Activated naive CD8-positive, alpha-beta T cell treated with anti-CD3 and anti-CD28 coated beads, Interleukin-2, amount 10 ng/mL, durations not matched to agents 7 days and 5 days (primary cell): ENCODE results near the gene ATP8A2. TPM values are rescaled to one million over a fixed set of nuclear protein-coding genes. Genes with fewer than 3 reads are reported as not detected.

ENCODE experiments used
- ATAC-seq: fragments of 150-1000 bp; cut with Tn5 transposase; one replicate; pipeline ENCODE4 v1.10.0; 2021; ENCODE audit warnings: low read depth, moderate library complexity
- POLR2A ChIA-PET: fragments of 350-600 bp; sonication (Branson Sonifier 250); formaldehyde crosslinking; loops from one replicate; lab custom pipeline; 2021; ENCODE audit warnings: antibody characterized with exemption; lab: Charles Lee
- DNase-seq: peaks from one replicate; pipeline ENCODE4 v3.0.0; 2021
- H3K27ac Mint-ChIP-seq: one replicate; pipeline ENCODE4 v1.8.0; 2022; ENCODE audit warnings: mild to moderate bottlenecking, mixed read lengths
- H3K27me3 Mint-ChIP-seq: one replicate; pipeline ENCODE4 v1.8.0; 2022; ENCODE audit warnings: mild to moderate bottlenecking, moderate library complexity, mixed read lengths
- H3K36me3 Mint-ChIP-seq: one replicate; pipeline ENCODE4 v1.8.0; 2021; ENCODE audit warnings: mild to moderate bottlenecking, mixed read lengths
- H3K4me1 Mint-ChIP-seq: one replicate; pipeline ENCODE4 v1.8.0; 2021; ENCODE audit warnings: mixed read lengths
- H3K4me3 Mint-ChIP-seq: one replicate; pipeline ENCODE4 v1.8.0; 2022; ENCODE audit warnings: mild to moderate bottlenecking, moderate library complexity, mixed read lengths
- H3K9me3 Mint-ChIP-seq: one replicate; pipeline ENCODE4 v1.8.0; 2021; ENCODE audit warnings: mixed read lengths
- total RNA-seq, 2 experiments: library from RNA; stranded (reverse); gene quantifications; one replicate each; pipeline ENCODE4 v1.2.3, GENCODE V29; 2021

ATP8A2 gene
- total RNA-seq, 2 experiments from 2014 or later = 1.4 to 1.7 TPM

- Mint-ChIP-seq H3K9me3 (no peaks in the 10 kb centered on the region), H3K27me3 (no peaks in the 10 kb centered on the region), H3K4me1 (no peaks in the 10 kb centered on the region), H3K36me3 (no peaks in the 10 kb centered on the region), H3K27ac (no peak overlapping the region), H3K4me3 (no peak overlapping the region)
- POLR2A ChIA-PET = no interaction called here
- no peak for ATAC-seq
- no peak for DNase-seq
These were observed 312.0 kb downstream of the ATP8A2 start for GRCh38 chr13:25683662-25684370.

- ATAC-seq = no peak
- Mint-ChIP-seq H3K4me1 (no peaks in the 10 kb centered on the region), H3K9me3 (no peaks in the 10 kb centered on the region), H3K4me3 (no peak overlapping the region), H3K27me3 (no peaks in the 10 kb centered on the region), H3K27ac (no peak overlapping the region), H3K36me3 (no peaks in the 10 kb centered on the region)
- POLR2A ChIA-PET = no interaction called here
- no peak for DNase-seq
These were observed 312.7 kb downstream of the ATP8A2 start for GRCh38 chr13:25684491-25684890.

- ATAC-seq (no peak), DNase-seq (no peak)
- Mint-ChIP-seq H3K27me3 (peaks cover 5% of the 10 kb centered on the region), H3K9me3 (no peaks in the 10 kb centered on the region), H3K27ac (no peak overlapping the region), H3K4me3 (no peak overlapping the region), H3K36me3 (no peaks in the 10 kb centered on the region), H3K4me1 (no peaks in the 10 kb centered on the region)
- POLR2A ChIA-PET = no interaction called here
These were observed 315.2 kb downstream of the ATP8A2 start for GRCh38 chr13:25686831-25687470.

GRCh38 chr13:25687471-25688225 is 315.9 kb downstream of the ATP8A2 start:
- DNase-seq (no peak), ATAC-seq (no peak)
- peaks cover 5% of the 10 kb centered on the region for H3K27me3 Mint-ChIP-seq
- POLR2A ChIA-PET = no interaction called here
- H3K36me3 Mint-ChIP-seq = no peaks in the 10 kb centered on the region
- no peak overlapping the region for H3K27ac Mint-ChIP-seq
- H3K4me3 Mint-ChIP-seq = no peak overlapping the region
- H3K4me1 Mint-ChIP-seq = no peaks in the 10 kb centered on the region
- no peaks in the 10 kb centered on the region for H3K9me3 Mint-ChIP-seq

- H3K27ac Mint-ChIP-seq = no peak overlapping the region
- no peaks in the 10 kb centered on the region for H3K4me1 Mint-ChIP-seq
- DNase-seq (no peak), ATAC-seq (no peak)
- no peaks in the 10 kb centered on the region for H3K9me3 Mint-ChIP-seq
- H3K36me3 Mint-ChIP-seq = no peaks in the 10 kb centered on the region
- H3K4me3 Mint-ChIP-seq = no peak overlapping the region
- H3K27me3 Mint-ChIP-seq = peaks cover 5% of the 10 kb centered on the region
- POLR2A ChIA-PET = no interaction called here
These were observed 316.8 kb downstream of the ATP8A2 start for GRCh38 chr13:25688536-25688935.

GRCh38 chr13:25689539-25689938 is 317.8 kb downstream of the ATP8A2 start:
- H3K9me3 Mint-ChIP-seq = no peaks in the 10 kb centered on the region

GRCh38 chr13:25690582-25690981 is 318.8 kb downstream of the ATP8A2 start:
- no peaks in the 10 kb centered on the region for H3K9me3 Mint-ChIP-seq
- H3K36me3 Mint-ChIP-seq = no peaks in the 10 kb centered on the region
- peaks cover 6% of the 10 kb centered on the region for H3K27me3 Mint-ChIP-seq
- POLR2A ChIA-PET = no interaction called here
- H3K4me3 Mint-ChIP-seq = no peak overlapping the region
- no peak for ATAC-seq
- no peaks in the 10 kb centered on the region for H3K4me1 Mint-ChIP-seq
- no peak for DNase-seq
- H3K27ac Mint-ChIP-seq = no peak overlapping the region

More at GRCh38 chr13:25689539-25689938, 317.8 kb downstream of the ATP8A2 start:
- H3K4me3 Mint-ChIP-seq = no peak overlapping the region
- no peaks in the 10 kb centered on the region for H3K36me3 Mint-ChIP-seq
- ATAC-seq (no peak), DNase-seq (no peak)
- H3K4me1 Mint-ChIP-seq = no peaks in the 10 kb centered on the region
- no peak overlapping the region for H3K27ac Mint-ChIP-seq
- POLR2A ChIA-PET = no interaction called here
- peaks cover 5% of the 10 kb centered on the region for H3K27me3 Mint-ChIP-seq

GRCh38 chr13:25691654-25692053 is 319.9 kb downstream of the ATP8A2 start:
- POLR2A ChIA-PET = no interaction called here
- Mint-ChIP-seq H3K27ac (no peak overlapping the region), H3K4me1 (no peaks in the 10 kb centered on the region), H3K9me3 (no peaks in the 10 kb centered on the region), H3K27me3 (peaks cover 8% of the 10 kb centered on the region), H3K36me3 (no peaks in the 10 kb centered on the region), H3K4me3 (no peak overlapping the region)
- ATAC-seq (no peak), DNase-seq (no peak)

- DNase-seq (no peak), ATAC-seq (no peak)
- no peak overlapping the region for H3K27ac Mint-ChIP-seq
- POLR2A ChIA-PET = no interaction called here
- peaks cover 8% of the 10 kb centered on the region for H3K27me3 Mint-ChIP-seq
- no peaks in the 10 kb centered on the region for H3K9me3 Mint-ChIP-seq
- H3K4me1 Mint-ChIP-seq = no peaks in the 10 kb centered on the region
- H3K36me3 Mint-ChIP-seq = no peaks in the 10 kb centered on the region
- no peak overlapping the region for H3K4me3 Mint-ChIP-seq
These were observed 320.3 kb downstream of the ATP8A2 start for GRCh38 chr13:25692099-25692498.

GRCh38 chr13:25699056-25699455 is 327.3 kb downstream of the ATP8A2 start:
- no peak overlapping the region for H3K27ac Mint-ChIP-seq
- no peak for DNase-seq
- peaks cover 14% of the 10 kb centered on the region for H3K27me3 Mint-ChIP-seq
- peaks cover 4% of the 10 kb centered on the region for H3K4me1 Mint-ChIP-seq
- no peaks in the 10 kb centered on the region for H3K9me3 Mint-ChIP-seq
- POLR2A ChIA-PET = no interaction called here
- no peak overlapping the region for H3K4me3 Mint-ChIP-seq
- ATAC-seq = no peak
- H3K36me3 Mint-ChIP-seq = no peaks in the 10 kb centered on the region

GRCh38 chr13:25699600-25699999 is 327.8 kb downstream of the ATP8A2 start:
- Mint-ChIP-seq H3K4me3 (no peak overlapping the region), H3K27me3 (peaks cover 15% of the 10 kb centered on the region), H3K27ac (no peak overlapping the region), H3K36me3 (no peaks in the 10 kb centered on the region), H3K4me1 (peaks cover 4% of the 10 kb centered on the region), H3K9me3 (no peaks in the 10 kb centered on the region)
- DNase-seq (no peak), ATAC-seq (no peak)
- POLR2A ChIA-PET = no interaction called here

- POLR2A ChIA-PET = no interaction called here
- H3K36me3 Mint-ChIP-seq = no peaks in the 10 kb centered on the region
- peaks cover 16% of the 10 kb centered on the region for H3K27me3 Mint-ChIP-seq
- no peak overlapping the region for H3K27ac Mint-ChIP-seq
- no peak overlapping the region for H3K4me3 Mint-ChIP-seq
- peaks cover 4% of the 10 kb centered on the region for H3K4me1 Mint-ChIP-seq
- no peak for ATAC-seq
- H3K9me3 Mint-ChIP-seq = no peaks in the 10 kb centered on the region
- no peak for DNase-seq
These were observed 329.5 kb downstream of the ATP8A2 start for GRCh38 chr13:25701304-25701703.

- Mint-ChIP-seq H3K4me3 (no peak overlapping the region), H3K36me3 (no peaks in the 10 kb centered on the region), H3K27me3 (peaks cover 16% of the 10 kb centered on the region), H3K4me1 (peaks cover 4% of the 10 kb centered on the region), H3K27ac (no peak overlapping the region), H3K9me3 (no peaks in the 10 kb centered on the region)
- DNase-seq = no peak
- no peak for ATAC-seq
- POLR2A ChIA-PET = no interaction called here
These were observed 330.6 kb downstream of the ATP8A2 start for GRCh38 chr13:25702386-25702785.

GRCh38 chr13:25707726-25708125 is 336.0 kb downstream of the ATP8A2 start:
- Mint-ChIP-seq H3K27ac (no peak overlapping the region), H3K27me3 (peaks cover 12% of the 10 kb centered on the region), H3K4me3 (no peak overlapping the region), H3K36me3 (no peaks in the 10 kb centered on the region), H3K4me1 (no peaks in the 10 kb centered on the region), H3K9me3 (no peaks in the 10 kb centered on the region)
- DNase-seq (no peak), ATAC-seq (no peak)
- POLR2A ChIA-PET = no interaction called here
